Heart left ventricle (tissue), 16 donors: ENCODE data around the gene RIMS1. TPM values are rescaled to one million over a fixed set of nuclear protein-coding genes. Genes with fewer than 3 reads are reported as not detected.

ENCODE experiments used
- ATAC-seq, 4 donors: fragments of 200-7000 bp; cut with Tn5 transposase; one replicate each; pipeline ENCODE4 v1.9.1; 2020 to 2022; ENCODE audit warnings: moderate library complexity in 4 of 4, mild to moderate bottlenecking in 3 of 4, moderate number of reproducible peaks in 1 of 4
- DNase-seq, 5 donors: peaks; one replicate each; pipeline ENCODE4 v3.0.0-alpha.2; 2020
- H3K27ac ChIP-seq, 12 donors: fragments of 200-600 bp; sonication (generic) in 4 of 12; one replicate each; pipeline versions ENCODE4 v1.5.0 to v1.8.0; 2016 to 2022; ENCODE audit warnings: mild to moderate bottlenecking in 2 of 12
- H3K27me3 ChIP-seq, 9 donors: fragments of 200-600 bp; sonication (generic) in 2 of 9; one replicate each; pipeline versions ENCODE4 v1.5.1 to v1.8.0; 2016 to 2022; ENCODE audit warnings: mild to moderate bottlenecking in 3 of 9
- H3K36me3 ChIP-seq, 9 donors: fragments of 200-600 bp; sonication (generic) in 2 of 9; one replicate each; pipeline versions ENCODE4 v1.5.0 to v1.8.0; 2018 to 2022; ENCODE audit warnings: mild to moderate bottlenecking in 2 of 9
- H3K4me1 ChIP-seq, 12 donors: fragments of 200-600 bp; sonication (generic) in 4 of 12; one replicate each; pipeline versions ENCODE4 v1.5.0 to v1.8.0; 2016 to 2022; ENCODE audit warnings: mild to moderate bottlenecking in 3 of 12
- H3K4me3 ChIP-seq, 12 donors: fragments of 200-600 bp; sonication (generic) in 4 of 12; one replicate each; pipeline versions ENCODE4 v1.5.0 to v1.8.0; 2017 to 2022; ENCODE audit warnings: mild to moderate bottlenecking in 9 of 12, moderate library complexity in 4 of 12
- H3K9me3 ChIP-seq, 12 donors: fragments of 200-600 bp; sonication (generic) in 4 of 12; one replicate each; pipeline versions ENCODE4 v1.5.0 to v1.8.0; 2016 to 2022; ENCODE audit warnings: mild to moderate bottlenecking in 1 of 12
- CTCF ChIP-seq, 12 donors: fragments of 200-600 bp; sonication (generic) in 4 of 12; IDR thresholded peaks; one replicate each; pipeline versions ENCODE4 v1.5.0 to v1.8.0; 2018 to 2022; ENCODE audit warnings: antibody characterized with exemption in 12 of 12, mild to moderate bottlenecking in 5 of 12
- POLR2A ChIP-seq, 2 donors: fragments of 450-650 bp; IDR thresholded peaks; one replicate each; pipeline ENCODE4 v1.6.1; 2017; ENCODE audit warnings: antibody characterized with exemption in 2 of 2, mild to moderate bottlenecking in 2 of 2, moderate library complexity in 2 of 2
- WGBS, 4 donors: extraction: QIAGEN DNeasy Blood & Tissue Kit in 2 of 4; methylation state at CpG; one replicate each; pipeline versions ENCODE4 v1.1.5 to v1.1.7; 2013 to 2018; 5-methylcytosine and 5-hydroxymethylcytosine counted together
- intact Hi-C, 10 donors: fragments of 100-400 bp; cut with DNase I; formaldehyde crosslinking; loops; one replicate each; pipeline versions ENCODE4 v1.11.1 to v1.14.2; 2022
- polyA plus RNA-seq, 2 donors: library from polyadenylated mRNA; stranded (reverse); fragments of 200-250 nt; gene quantifications; one replicate each; pipeline ENCODE4 v1.2.3, GENCODE V29; 2013
- total RNA-seq, 9 donors: library from RNA; depleted of rRNA in 2 of 9; stranded (reverse); fragments of >200 nt in 2 of 9; fragmentation: NEBNext Ultra II Directional in 3 of 9; extraction: Animal tissue kit (Norgen Biotek cat#: 25700) in 3 of 9; gene quantifications; one replicate each; pipeline versions ENCODE4 v1.1.0 to v1.2.4, GENCODE V29; 2016 to 2023
- donor health status: ischemic (EF 13 %, LVEDD 7.1; RV severe dilation, severe dysfunction).
- donor health status: healthy with polysubstance abuse.
- donor health status: DM: no; HTN: yes; CAD: no.
- donor health status: DM: no; HTN: no; CAD: no.
- donor health status: ischemic (EF 25% LVEDD 6.9; RV normal size, moderate dysfunction).
- donor health status: ischemic (EF 25% LVEDD 5.7; RV mildly dilated, moderate dysfunction).
- donor health status: healthy.
- donor health status: DM: yes; HTN: yes; CAD: no.
- donor health status: ischemic (EF 35%, LVEDD 5.7; RV mildly dilated, moderate dysfunction).
- donor health status: nonischemic (EF 11% LVEDD 7.7; RV severe dilation, severe dysfunction).
- donor health status: DM: yes; HTN: yes; CAD: no.
- donor health status: PGD.
- donor health status: ischemic (EF 29% LVEDD 5.4; RV normal size, mild dysfunction).
- donor health status: nonischemic (EF 23%, LVEDD 6.1; RV moderate dilation, normal function).

Gene RIMS1
- total and polyA plus RNA-seq, 11 donors = 0.11 to 3.2 (median 1.1) TPM; not detected in 4

GRCh38 chr6:72182337-72183246 lies 296.2 kb downstream of the RIMS1 start:
- Histone ChIP-seq H3K9me3 (no peaks in the 10 kb centered on the region), H3K27ac (no peak overlapping the region), H3K27me3 (peaks cover 0 to 44% (median 20%) of the 10 kb centered on the region in 9 donors), H3K4me1 (peaks cover 0 to 9% (median 0%) of the 10 kb centered on the region in 12 donors), H3K4me3 (peak overlapping the region in 11 of 12 donors; percentile 19 to 55 (median 39)), H3K36me3 (no peaks in the 10 kb centered on the region)
- peak in 2 of 4 donors; percentile 33 to 73 for ATAC-seq
- no peak for DNase-seq
- intact Hi-C loops = no loop called here
- WGBS, 4 donors = 4 to 8% (median 5%) methylated on average over 66 to 100 of the region's 100 CpGs
- no peak for TF ChIP-seq CTCF (IDR thresholded peaks at IDR 0.05)
- TF ChIP-seq POLR2A (IDR thresholded peaks at IDR 0.05) = no peak

- TF ChIP-seq POLR2A (IDR thresholded peaks at IDR 0.05) (no peak), CTCF (IDR thresholded peaks at IDR 0.05) (no peak)
- Histone ChIP-seq H3K4me1 (no peaks in the 10 kb centered on the region), H3K27me3 (no peaks in the 10 kb centered on the region), H3K4me3 (no peak overlapping the region), H3K27ac (no peak overlapping the region), H3K36me3 (no peaks in the 10 kb centered on the region), H3K9me3 (no peaks in the 10 kb centered on the region)
- no peak for ATAC-seq
- no peak for DNase-seq
- 23 to 46% (median 44%) methylated on average over 2 of the region's 2 CpGs for WGBS, 4 donors
- intact Hi-C loops = no loop called here
These were observed 317.6 kb downstream of the RIMS1 start for GRCh38 chr6:72203983-72204382.

- Histone ChIP-seq H3K9me3 (no peaks in the 10 kb centered on the region), H3K27me3 (no peaks in the 10 kb centered on the region), H3K27ac (no peak overlapping the region), H3K4me1 (no peaks in the 10 kb centered on the region), H3K4me3 (no peak overlapping the region), H3K36me3 (no peaks in the 10 kb centered on the region)
- DNase-seq (no peak), ATAC-seq (no peak)
- TF ChIP-seq POLR2A (IDR thresholded peaks at IDR 0.05) (no peak), CTCF (IDR thresholded peaks at IDR 0.05) (no peak)
- intact Hi-C loops = no loop called here
These were observed 319.1 kb downstream of the RIMS1 start for GRCh38 chr6:72205500-72205899.

DNA sequence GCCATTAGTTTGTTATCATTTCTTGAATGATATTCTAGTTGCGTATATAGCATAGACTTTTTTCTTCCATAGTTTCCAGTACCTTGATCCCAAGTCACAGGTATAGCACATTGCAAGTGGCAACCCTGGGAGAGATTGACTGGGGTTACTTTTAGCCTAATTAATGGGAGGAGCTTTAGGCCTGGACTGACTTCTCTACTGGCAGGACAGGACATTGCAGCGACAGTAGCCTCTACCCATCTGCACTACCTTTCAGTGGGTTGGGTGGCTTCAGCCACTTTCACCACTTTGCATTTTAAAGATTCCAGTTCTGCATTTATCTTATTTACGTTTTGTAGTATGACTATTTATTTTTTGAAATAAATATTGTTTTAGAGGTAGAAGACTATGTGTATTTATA lies 320.3 kb downstream of the RIMS1 start:
- Histone ChIP-seq H3K27ac (no peak overlapping the region), H3K4me3 (no peak overlapping the region), H3K9me3 (no peaks in the 10 kb centered on the region), H3K27me3 (no peaks in the 10 kb centered on the region), H3K36me3 (no peaks in the 10 kb centered on the region), H3K4me1 (no peaks in the 10 kb centered on the region)
- no peak for DNase-seq
- ATAC-seq = no peak
- WGBS, 4 donors = 63 to 72% (median 66%) methylated on average over 3 of the region's 3 CpGs
- TF ChIP-seq CTCF (IDR thresholded peaks at IDR 0.05) (no peak), POLR2A (IDR thresholded peaks at IDR 0.05) (no peak)
- intact Hi-C loops = no loop called here
